Thyroid gland (tissue), 4 donors: ENCODE data around the gene FAM98A. TPM values are rescaled to one million over a fixed set of nuclear protein-coding genes. Genes with fewer than 3 reads are reported as not detected.

Experiments used
- DNase-seq, 2 donors: peaks; one replicate each; pipeline ENCODE4 v3.0.0-alpha.2; 2019
- H3K27ac ChIP-seq, 3 donors: fragments of 200-600 bp; sonication (generic); 1 replicate in 2 of 3; 2 replicates in 1 of 3; pipeline ENCODE4 v1.5.1; 2016 to 2019; ENCODE audit warnings: mild to moderate bottlenecking in 1 of 3, moderate library complexity in 1 of 3
- H3K27me3 ChIP-seq: fragments of 200-600 bp; sonication (generic); one replicate; pipeline ENCODE4 v1.5.1; 2019
- H3K36me3 ChIP-seq, 2 donors: fragments of 200-600 bp; sonication (generic); one replicate each; pipeline ENCODE4 v1.5.1; 2016 to 2019
- H3K4me1 ChIP-seq, 2 donors: fragments of 200-600 bp; sonication (generic); one replicate each; pipeline ENCODE4 v1.5.1; 2017 to 2019
- H3K4me3 ChIP-seq, 3 donors: fragments of 200-600 bp; sonication (generic); replicated peaks in 1 of 3; 1 replicate in 2 of 3; 2 replicates in 1 of 3; pipeline ENCODE4 v1.5.1; 2016; ENCODE audit warnings: mild to moderate bottlenecking in 1 of 3
- H3K9me3 ChIP-seq: fragments of 200-600 bp; sonication (generic); one replicate; pipeline ENCODE4 v1.5.1; 2017
- CTCF ChIP-seq, 6 experiments: fragments of 200-600 bp in 3 of 6; fragments of 450-650 bp in 3 of 6; sonication (generic) in 3 of 6; IDR thresholded peaks; one replicate each; pipeline ENCODE4 v1.5.1; 2016 to 2019; ENCODE audit warnings: antibody characterized with exemption in 6 of 6, mild to moderate bottlenecking in 2 of 6, inconsistent platforms in 1 of 6, moderate library complexity in 1 of 6
- POLR2A ChIP-seq, 2 donors: fragments of 450-650 bp; IDR thresholded peaks; one replicate each; pipeline ENCODE4 v1.6.1; 2017; ENCODE audit warnings: antibody characterized with exemption in 2 of 2, mild to moderate bottlenecking in 2 of 2, moderate library complexity in 1 of 2
- WGBS, 2 donors: methylation state at CpG; one replicate each; pipeline ENCODE4 v1.1.5; 2017; 5-methylcytosine and 5-hydroxymethylcytosine counted together
- intact Hi-C: fragments of 100-400 bp; cut with DNase I; formaldehyde crosslinking; loops from one replicate; pipeline ENCODE4 v1.15.1; 2023
- small RNA-seq: library from RNA; depleted of rRNA; stranded (forward); fragments of <200 nt; gene quantifications from one replicate; pipeline ENCODE3, GENCODE V24; 2016
- total RNA-seq, 4 donors: library from RNA; depleted of rRNA; stranded (reverse); fragments of >200 nt; gene quantifications; one replicate each; pipeline ENCODE4 v1.2.3, GENCODE V29; 2016

FAM98A gene
- total RNA-seq, 4 donors from 2014 or later: 30.9 to 101 (median 70.7) TPM

GRCh38 chr2:33541243-33541642, 57.9 kb downstream of the FAM98A start:
- no peak for DNase-seq
- H3K9me3 ChIP-seq: no peaks in the 10 kb centered on the region
- no peaks in the 10 kb centered on the region for H3K36me3 ChIP-seq
- intact Hi-C loops: no loop called here
- H3K4me1 ChIP-seq: no peaks in the 10 kb centered on the region
- 66 to 79% methylated on average over 4 of the region's 4 CpGs for WGBS, 2 donors
- H3K4me3 ChIP-seq: no peak overlapping the region
- no peak overlapping the region for H3K27ac ChIP-seq
- no peaks in the 10 kb centered on the region for H3K27me3 ChIP-seq
- TF ChIP-seq CTCF (IDR thresholded peaks at IDR 0.05) (no peak), POLR2A (IDR thresholded peaks at IDR 0.05) (no peak)

- no peak overlapping the region for H3K4me3 ChIP-seq
- H3K27ac ChIP-seq: no peak overlapping the region
- H3K9me3 ChIP-seq: no peaks in the 10 kb centered on the region
- H3K36me3 ChIP-seq: no peaks in the 10 kb centered on the region
- no peak for DNase-seq
- intact Hi-C loops: no loop called here
- WGBS, 2 donors: 67 to 81% methylated on average over 3 of the region's 3 CpGs
- no peaks in the 10 kb centered on the region for H3K4me1 ChIP-seq
- TF ChIP-seq CTCF (IDR thresholded peaks at IDR 0.05) (no peak), POLR2A (IDR thresholded peaks at IDR 0.05) (no peak)
- H3K27me3 ChIP-seq: no peaks in the 10 kb centered on the region
These were observed 63.7 kb downstream of the FAM98A start for GRCh38 chr2:33535421-33535820.

Small RNAs within 50 kb of the gene (small RNA-seq; reads per million reads assigned to genes)
- gene ATP6V0E1P3: not detected

Other genes with a start within 250 kb of the FAM98A start
- gene RASGRP3, start 122.7 kb downstream of the FAM98A start, total RNA-seq: 10 to 100 TPM; 30.9 to 46.9 (median 34.8) TPM